ENCODE results near the gene ARHGAP28. TPM values are rescaled to one million over a fixed set of nuclear protein-coding genes. Genes with fewer than 3 reads are reported as not detected.

The ARHGAP28 gene
- total RNA-seq, 1 experiment from 2014 or later, result 118 TPM

GRCh38 chr18:6785001-6785400 lies 55.5 kb downstream of the ARHGAP28 start:
- H3K9me3 ChIP-seq, result no peaks in the 10 kb centered on the region
- CTCF ChIA-PET, result no interaction called here
- H3K27me3 ChIP-seq (replicated peaks; ENCODE audit: control insufficient read depth, insufficient read depth, low read length), result no peaks in the 10 kb centered on the region
- POLR2A ChIA-PET, result no interaction called here
- no peaks in the 10 kb centered on the region for H3K27me3 Mint-ChIP-seq (ENCODE audit: insufficient read depth, unreplicated experiment)
- peaks cover 50% of the 10 kb centered on the region for H3K36me3 Mint-ChIP-seq (ENCODE audit: insufficient read depth, unreplicated experiment)
- peaks cover 35% of the 10 kb centered on the region for H3K4me1 Mint-ChIP-seq (ENCODE audit: low read depth, unreplicated experiment)
- peaks cover 55% of the 10 kb centered on the region for H3K4me1 ChIP-seq
- peak overlapping the region; percentile 30 for H3K27ac Mint-ChIP-seq (ENCODE audit: unreplicated experiment)
- no peaks in the 10 kb centered on the region for H3K9me3 Mint-ChIP-seq (ENCODE audit: unreplicated experiment)
- intact Hi-C loops (cut with micrococcal nuclease; ENCODE audit: unreplicated experiment), result loop anchor here (10.0 kb wide), 1 partner anchor 100 kb away; no protein-coding TSS in a partner anchor
- H3K4me3 Mint-ChIP-seq (ENCODE audit: unreplicated experiment), result peak overlapping the region; percentile 25
- no peak for DNase-seq
- BruUV-seq (replicated peaks), result no TSS peak
- H3K4me3 ChIP-seq (ENCODE audit: low read depth, low read length), result no peak overlapping the region
- H3K36me3 ChIP-seq (ENCODE audit: control insufficient read depth, insufficient read depth, low read length), result no peaks in the 10 kb centered on the region; the same call in 1 of the 2 replicates
- no peak for TF ChIP-seq CTCF (IDR thresholded peaks at IDR 0.05; ENCODE audit: insufficient read depth in 1 of 2, low read depth in 1 of 2, low read length in 1 of 2, severe bottlenecking in 1 of 2, unreplicated experiment in 1 of 2)

- H3K4me1 ChIP-seq, result peaks cover 54% of the 10 kb centered on the region
- Mint-ChIP-seq H3K4me3 (ENCODE audit: unreplicated experiment) (peak overlapping the region; percentile 25), H3K9me3 (ENCODE audit: unreplicated experiment) (no peaks in the 10 kb centered on the region), H3K4me1 (ENCODE audit: low read depth, unreplicated experiment) (peaks cover 35% of the 10 kb centered on the region), H3K36me3 (ENCODE audit: insufficient read depth, unreplicated experiment) (peaks cover 50% of the 10 kb centered on the region), H3K27ac (ENCODE audit: unreplicated experiment) (peak overlapping the region; percentile 30), H3K27me3 (ENCODE audit: insufficient read depth, unreplicated experiment) (no peaks in the 10 kb centered on the region)
- POLR2A ChIA-PET, result no interaction called here
- intact Hi-C loops (cut with micrococcal nuclease; ENCODE audit: unreplicated experiment), result loop anchor here (10.0 kb wide), 1 partner anchor 101 kb away; no protein-coding TSS in a partner anchor
- no peak overlapping the region for H3K4me3 ChIP-seq (ENCODE audit: low read depth, low read length)
- no peaks in the 10 kb centered on the region; the same call in 1 of the 2 replicates for H3K36me3 ChIP-seq (ENCODE audit: control insufficient read depth, insufficient read depth, low read length)
- no TSS peak for BruUV-seq (replicated peaks)
- TF ChIP-seq CTCF (IDR thresholded peaks at IDR 0.05; ENCODE audit: insufficient read depth in 1 of 2, low read depth in 1 of 2, low read length in 1 of 2, severe bottlenecking in 1 of 2, unreplicated experiment in 1 of 2), result no peak
- peak in 1 of 2 experiments; percentile 25 for DNase-seq
- H3K27me3 ChIP-seq (replicated peaks; ENCODE audit: control insufficient read depth, insufficient read depth, low read length), result no peaks in the 10 kb centered on the region
- CTCF ChIA-PET, result no interaction called here
- no peaks in the 10 kb centered on the region for H3K9me3 ChIP-seq
These were observed 55.9 kb downstream of the ARHGAP28 start for GRCh38 chr18:6785411-6785810.

GRCh38 chr18:6792391-6792790 lies 62.9 kb downstream of the ARHGAP28 start:
- no peak overlapping the region for H3K27ac Mint-ChIP-seq (ENCODE audit: unreplicated experiment)
- H3K36me3 Mint-ChIP-seq (ENCODE audit: insufficient read depth, unreplicated experiment), result peaks cover 54% of the 10 kb centered on the region
- intact Hi-C loops (cut with micrococcal nuclease; ENCODE audit: unreplicated experiment), result no loop called here
- Histone ChIP-seq H3K4me3 (ENCODE audit: low read depth, low read length) (no peak overlapping the region), H3K36me3 (ENCODE audit: control insufficient read depth, insufficient read depth, low read length) (no peaks in the 10 kb centered on the region; the same call in 1 of the 2 replicates), H3K4me1 (no peaks in the 10 kb centered on the region), H3K27me3 (replicated peaks; ENCODE audit: control insufficient read depth, insufficient read depth, low read length) (no peaks in the 10 kb centered on the region), H3K9me3 (no peaks in the 10 kb centered on the region)
- no peak for TF ChIP-seq CTCF (IDR thresholded peaks at IDR 0.05; ENCODE audit: insufficient read depth in 1 of 2, low read depth in 1 of 2, low read length in 1 of 2, severe bottlenecking in 1 of 2, unreplicated experiment in 1 of 2)
- BruUV-seq (replicated peaks), result no TSS peak
- CTCF ChIA-PET, result no interaction called here
- no peak overlapping the region for H3K4me3 Mint-ChIP-seq (ENCODE audit: unreplicated experiment)
- H3K27me3 Mint-ChIP-seq (ENCODE audit: insufficient read depth, unreplicated experiment), result no peaks in the 10 kb centered on the region
- H3K4me1 Mint-ChIP-seq (ENCODE audit: low read depth, unreplicated experiment), result no peaks in the 10 kb centered on the region
- H3K9me3 Mint-ChIP-seq (ENCODE audit: unreplicated experiment), result no peaks in the 10 kb centered on the region
- POLR2A ChIA-PET, result no interaction called here
- DNase-seq, result no peak

Measured in Caco-2 (cell line).